NK-92 (cell line): ENCODE measurements around the gene SLC6A19.

Experiments used
- DNase-seq: peaks from one replicate; lab custom pipeline; 2025; ENCODE audit not compliant: unreplicated experiment; lab: John Stamatoyannopoulos, UW

SLC6A19 gene

DNA sequence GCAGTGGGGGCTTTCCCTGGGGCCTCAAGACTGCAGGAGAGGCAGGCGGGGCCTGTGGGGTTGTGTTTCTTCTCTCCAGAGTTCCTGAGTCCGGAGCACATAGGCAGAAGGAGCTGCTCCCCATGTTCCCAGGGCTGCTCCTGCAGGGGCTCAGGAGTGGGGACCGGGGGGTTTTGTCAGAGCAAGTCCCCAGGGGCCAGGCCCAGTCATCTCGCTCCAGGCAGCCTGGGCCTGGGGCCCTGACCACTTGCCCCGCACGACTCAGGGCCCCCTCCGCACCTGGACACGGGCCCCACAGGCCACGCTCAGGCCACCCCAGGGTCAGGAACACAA is 22.0 kb upstream of the SLC6A19 start:
- no peak for DNase-seq

DNA sequence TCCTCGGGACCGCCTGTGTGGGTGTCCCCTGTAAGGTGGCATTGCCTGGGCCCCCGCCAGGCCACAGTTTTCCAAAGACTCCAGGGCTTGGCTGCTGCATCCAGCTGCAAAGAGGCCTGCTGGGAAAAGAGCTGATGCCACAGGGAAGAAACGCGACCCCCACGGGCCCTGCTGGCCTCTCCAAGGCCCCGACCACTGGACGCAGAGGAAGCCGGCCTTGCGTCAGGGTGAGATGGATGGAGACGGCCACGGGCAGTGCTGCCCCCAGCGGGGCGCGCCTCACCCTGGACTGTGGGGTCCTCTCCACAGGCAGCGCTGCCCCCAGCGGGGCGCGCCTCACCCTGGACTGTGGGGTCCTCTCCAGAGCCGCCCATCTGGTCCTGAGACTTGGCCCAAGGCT is 21.3 kb upstream of the SLC6A19 start:
- no peak for DNase-seq

DNA sequence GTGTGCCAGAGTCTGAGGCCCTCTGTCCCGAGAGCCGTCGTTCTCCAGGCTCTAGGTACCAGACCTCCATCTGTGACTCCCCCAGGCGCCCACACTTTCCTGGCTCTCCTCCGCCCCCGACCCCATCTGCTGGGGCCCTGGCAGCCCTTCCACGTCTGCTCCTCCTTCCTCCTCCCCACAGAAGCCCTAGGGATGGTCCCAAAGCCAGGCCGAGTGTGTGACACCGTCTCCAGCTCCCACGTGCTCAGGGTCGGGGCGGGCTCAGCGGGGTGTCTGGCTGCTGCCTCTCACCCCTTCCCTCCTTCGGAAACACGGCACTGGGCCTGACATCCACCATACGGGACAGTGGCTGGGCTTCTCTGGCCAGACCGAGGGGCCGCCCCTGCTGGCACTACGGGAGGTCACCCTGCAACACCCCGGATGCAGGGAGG is 20.5 kb upstream of the SLC6A19 start:
- DNase-seq: no peak

DNA sequence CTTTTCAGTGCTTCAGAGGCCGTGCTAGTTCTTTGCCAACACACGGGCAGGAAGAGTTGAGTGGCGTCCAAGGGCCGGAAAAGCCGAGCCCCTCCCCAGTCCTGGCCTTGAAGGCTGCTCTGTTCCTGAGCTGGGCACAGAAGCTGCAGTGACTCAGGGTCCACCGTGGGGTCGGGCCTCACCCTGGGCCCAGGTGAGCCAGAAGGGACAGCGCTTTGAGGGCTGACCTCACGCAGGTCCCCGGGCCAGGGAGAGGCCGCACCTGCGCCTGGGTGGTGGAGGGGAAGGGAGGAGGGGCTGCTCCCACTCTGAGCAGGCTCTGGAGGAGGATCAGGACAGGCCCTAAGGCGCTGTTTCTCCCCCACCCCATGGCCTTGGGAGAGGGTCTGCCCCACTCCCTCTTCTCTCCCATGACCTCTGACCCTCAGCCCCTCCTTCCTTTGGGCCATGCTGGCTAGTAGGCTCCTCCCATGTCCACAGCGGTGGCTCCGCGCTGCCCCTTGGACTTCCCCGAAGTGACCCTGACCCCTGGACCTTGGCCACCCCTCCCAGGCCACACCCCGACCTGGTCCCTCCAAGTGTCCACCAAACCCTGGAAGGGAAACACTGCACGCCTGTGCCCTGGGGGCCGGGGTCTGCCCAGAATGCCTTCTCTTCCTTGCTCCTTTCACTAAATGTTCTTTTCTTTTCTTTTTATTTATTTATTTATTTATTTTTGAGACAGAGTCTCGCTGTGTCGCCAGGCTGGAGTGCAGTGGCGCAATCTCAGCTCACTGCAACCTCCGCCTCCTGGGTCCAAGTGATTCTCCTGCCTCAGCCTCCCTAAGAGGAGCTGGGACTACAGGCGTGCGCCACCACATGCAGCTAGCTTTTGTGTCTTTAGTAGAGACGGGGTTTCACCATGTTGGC is 19.7 kb upstream of the SLC6A19 start:
- no peak for DNase-seq

DNA sequence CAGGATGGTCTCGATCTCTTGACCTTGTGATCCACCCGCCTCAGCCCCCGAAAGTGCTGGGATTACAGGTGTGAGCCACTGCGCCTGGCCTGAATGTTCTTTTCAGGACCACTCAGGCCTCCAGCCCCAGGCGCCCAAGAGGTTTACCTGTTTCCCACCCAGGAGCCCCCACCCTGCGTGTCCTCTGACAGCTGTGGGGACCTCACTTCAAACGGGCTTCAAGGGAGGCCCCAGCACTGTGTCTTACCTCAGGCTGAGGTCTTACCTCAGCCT is 19.1 kb upstream of the SLC6A19 start:
- no peak for DNase-seq

DNA sequence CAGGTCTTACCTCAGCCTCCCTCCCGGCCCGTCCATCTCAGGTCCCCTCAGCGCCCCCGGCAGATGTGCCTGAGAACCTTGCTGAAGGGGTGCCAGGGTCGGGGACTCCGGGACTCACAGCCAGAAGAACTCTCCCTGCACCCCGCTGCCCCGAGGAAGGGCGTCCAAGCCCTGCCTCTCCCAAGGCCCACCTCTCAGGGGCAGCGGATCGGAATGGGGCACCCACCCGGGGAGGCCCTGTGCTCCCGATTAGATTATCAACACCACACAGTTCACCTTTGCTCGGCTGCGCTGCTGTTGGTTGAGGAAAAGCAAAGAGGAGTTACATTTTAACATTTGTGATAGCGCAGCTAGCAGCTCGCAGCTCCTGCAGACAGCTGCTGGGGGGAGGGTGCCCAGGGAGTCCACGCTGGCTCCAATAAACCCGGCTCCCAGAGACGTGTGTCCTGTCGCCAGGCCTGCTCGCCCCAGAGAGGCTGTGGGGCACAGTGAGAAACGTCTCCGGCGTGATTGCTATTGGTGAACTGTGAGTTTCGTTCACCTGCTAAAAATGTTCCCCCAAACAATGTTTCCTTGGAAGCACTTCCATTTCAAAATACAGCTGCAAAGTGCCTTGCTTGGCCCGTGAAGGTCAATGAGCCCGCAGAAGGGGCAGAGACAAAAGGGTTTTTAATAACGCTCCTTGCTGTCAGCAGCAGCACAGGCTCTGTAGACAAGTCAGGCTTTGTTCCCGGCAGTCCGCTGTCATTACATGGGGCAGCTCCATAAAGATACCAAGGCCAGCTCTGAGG is 18.6 kb upstream of the SLC6A19 start:
- DNase-seq: no peak

DNA sequence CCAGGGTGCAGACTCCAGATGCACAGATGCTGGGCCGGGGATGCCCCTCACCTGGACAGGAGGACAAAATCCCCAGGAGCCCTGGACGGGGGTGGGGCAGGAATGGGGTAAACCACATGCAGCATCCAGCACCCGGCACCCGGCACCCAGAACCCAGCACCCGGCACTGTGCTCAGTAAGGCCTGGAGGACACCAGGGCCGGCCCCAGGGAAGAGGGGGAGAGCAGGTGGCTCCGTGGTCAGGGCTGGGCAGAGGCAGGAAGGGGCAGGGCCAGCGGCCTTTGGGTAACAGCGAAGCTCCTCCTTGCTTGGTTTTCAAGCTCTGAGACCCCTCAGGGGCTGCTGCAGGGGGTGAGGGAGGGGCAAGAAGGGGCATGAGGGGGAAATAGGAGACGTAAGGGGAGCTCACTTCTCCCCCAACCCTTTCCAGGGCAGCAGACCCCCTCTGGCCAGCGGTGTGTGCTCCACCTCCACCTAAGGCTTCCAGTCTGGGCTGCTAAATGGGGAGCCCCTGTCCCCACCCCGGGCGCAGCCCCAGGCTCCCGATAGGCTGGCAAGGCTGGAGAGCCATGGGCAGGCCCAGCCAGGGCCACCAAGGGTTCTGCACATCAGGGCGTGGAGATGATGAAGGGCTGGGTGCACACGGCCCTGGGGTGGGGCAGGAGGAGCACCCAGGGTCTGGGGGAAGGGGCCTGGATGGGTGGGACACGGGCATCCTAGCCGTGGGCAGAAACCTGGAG is 17.8 kb upstream of the SLC6A19 start:
- no peak for DNase-seq

DNA sequence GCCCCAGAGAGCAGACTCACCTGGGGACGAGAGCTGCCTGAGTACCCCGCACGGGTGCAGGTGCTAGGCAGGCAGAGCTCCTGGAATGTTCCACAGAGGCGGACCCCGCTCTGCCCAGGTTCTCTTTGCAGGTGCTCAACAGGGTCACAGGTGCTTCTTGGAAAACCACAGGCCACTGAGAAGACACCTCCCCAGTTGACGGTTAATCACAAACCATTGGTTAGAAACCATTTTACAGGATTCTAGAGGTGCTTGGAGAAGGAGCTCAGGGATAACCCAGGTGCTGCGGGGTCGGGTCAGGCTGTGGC is 17.3 kb upstream of the SLC6A19 start:
- no peak for DNase-seq

DNA sequence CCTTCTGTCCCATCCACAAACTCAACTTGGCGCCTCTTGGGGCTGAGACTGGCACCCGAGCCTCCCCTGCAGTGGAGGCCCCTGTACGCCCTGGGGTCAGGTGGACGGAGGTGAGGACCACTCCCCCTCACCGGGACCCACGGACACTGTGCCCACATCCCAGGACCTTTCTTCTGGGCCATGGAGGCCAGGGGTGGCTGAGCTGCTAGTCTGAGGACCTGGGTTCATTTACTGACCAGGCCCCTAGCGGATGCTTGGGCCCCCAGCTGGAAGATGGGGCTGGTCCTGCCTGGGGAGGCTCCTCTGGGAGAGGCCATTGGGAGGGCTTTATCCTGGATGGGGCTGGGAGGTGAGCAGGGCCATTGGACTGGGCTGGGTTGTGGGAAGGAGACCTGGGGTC is 16.9 kb upstream of the SLC6A19 start:
- DNase-seq: no peak

DNA sequence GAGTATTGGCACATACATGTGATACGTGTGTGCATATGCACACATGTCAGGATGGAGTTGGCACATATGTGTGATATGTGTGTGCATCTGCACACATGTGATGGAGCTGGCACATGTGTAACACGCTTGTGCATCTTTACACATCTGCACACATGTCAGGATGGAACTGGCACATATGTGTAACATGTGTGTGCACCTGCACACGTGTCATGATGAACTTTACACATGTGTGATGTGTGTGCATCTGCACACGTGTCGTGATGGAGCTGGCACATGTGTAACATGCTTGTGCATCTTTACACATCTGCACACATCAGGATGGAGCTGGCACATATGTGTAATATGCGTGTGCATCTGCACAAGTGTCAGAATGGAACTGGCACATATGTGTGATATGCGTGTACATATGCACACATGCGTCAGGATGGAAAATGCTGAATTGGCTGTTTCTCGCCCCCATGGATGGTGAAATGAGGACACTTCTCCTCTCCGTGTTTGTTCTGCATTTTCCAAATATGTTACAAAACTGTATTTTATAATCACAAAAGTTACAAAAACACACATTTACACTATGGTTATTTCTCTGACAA is 16.3 kb upstream of the SLC6A19 start:
- no peak for DNase-seq

DNA sequence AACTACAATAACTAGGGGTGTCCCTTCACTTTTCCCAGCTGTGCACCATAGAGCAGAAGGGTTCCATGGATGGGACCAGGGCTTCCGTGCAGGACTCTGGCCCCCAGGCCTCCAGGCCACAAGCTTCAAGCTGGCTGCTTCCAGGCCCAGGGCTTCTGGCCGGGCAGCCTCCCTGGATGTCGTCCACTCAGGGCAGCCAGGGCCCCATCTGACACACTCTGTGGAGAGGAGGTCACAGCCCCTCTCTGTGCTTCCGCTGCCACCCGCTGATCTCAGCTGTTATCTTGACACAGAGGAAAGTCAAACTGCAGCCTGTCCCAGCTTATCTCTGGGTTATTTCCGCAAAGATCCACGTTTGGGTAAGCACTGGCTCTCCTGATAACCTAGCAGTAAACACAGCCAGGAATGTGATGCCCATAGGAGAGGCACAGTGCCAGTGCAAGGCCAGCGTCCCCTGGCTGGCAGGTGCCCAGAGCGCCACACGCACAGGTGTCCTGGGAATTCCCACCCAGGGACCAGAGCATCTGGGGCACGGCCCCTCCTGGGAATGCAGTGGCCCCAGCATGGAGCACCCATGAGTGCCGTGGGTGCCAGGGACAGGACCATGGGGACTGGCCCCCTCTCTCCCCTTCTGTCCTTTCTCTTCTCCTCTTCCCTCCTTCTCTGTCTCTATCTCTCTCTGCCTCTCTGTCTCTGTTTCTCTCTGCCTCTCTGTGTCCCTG is 15.6 kb upstream of the SLC6A19 start:
- no peak for DNase-seq

DNA sequence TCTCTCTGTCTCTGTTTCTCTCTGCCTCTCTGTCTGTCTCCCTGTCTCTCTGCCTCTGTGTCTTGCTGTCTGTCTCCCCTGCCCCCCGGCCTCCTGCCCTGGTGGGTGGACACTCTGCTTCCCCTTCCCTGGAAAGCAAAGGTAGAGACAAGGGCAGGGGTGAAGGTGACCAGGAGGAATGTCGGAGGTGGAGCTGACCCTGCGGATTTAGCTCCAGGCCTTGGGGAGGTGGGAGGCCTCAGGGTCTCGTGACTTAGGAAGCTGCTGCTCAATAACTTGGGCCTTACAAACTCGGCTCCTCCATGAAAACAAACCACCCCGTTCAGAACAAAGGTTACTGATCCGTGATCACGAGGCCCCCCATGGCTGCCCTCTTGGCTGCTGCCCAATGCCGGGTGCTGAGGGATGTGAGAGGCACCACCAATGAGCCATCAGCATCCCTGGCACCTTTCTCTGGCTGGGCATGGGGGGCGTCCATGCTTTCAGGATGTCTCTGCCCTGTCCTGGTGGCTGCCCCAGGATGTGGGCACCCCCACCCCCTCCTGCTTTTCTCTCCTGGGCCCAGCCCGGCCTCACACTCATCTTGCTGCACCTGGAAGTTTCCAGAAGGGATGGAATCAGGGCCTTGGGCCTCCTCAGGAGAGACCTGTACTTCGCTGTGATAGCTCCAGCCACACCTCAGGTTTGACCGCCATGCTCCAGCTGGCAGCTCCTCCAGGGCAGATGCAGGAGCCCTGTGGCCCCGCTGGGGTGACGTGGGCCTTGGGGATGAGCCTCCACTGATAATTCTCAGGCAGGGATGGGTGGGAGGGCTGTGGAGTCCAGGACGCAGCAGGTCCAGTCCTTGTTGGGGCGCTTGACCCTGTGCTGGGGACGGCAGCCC is 14.8 kb upstream of the SLC6A19 start:
- DNase-seq: no peak

DNA sequence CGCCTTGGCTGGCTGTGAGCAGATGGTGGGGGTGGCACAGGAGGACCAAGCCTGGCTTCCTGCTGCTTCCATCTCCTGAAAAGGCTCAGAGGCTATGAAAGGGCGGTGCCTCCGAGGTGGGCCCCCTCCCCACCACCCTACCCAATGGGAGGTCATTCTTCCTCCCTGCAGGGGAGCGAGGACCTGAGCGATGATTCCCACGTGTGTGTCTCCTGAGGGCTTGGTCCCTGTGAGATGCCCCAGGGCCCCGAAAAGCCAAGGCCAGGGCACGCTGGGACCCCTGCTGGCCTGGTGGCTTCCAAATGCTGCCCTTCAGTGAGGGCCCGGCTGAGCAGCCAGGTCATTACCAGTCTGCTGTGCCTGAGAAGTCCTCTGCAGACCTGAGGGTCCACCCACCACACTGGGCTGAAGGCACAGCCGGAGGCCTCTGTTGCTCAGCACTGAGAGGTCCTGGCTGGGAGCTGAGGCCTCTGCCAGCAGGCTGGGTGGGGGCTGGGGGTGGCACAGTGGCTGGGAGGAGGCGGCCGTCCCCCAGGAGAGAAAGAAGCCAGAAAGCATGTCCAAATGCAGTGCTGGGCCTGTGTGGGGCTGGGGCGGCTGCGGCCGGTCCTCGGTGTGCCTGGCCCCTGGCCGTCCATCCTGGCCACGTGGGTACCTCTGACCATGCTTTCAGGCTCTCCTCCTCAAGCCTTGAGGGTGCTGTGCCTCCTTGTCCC is 14.0 kb upstream of the SLC6A19 start:
- no peak for DNase-seq

DNA sequence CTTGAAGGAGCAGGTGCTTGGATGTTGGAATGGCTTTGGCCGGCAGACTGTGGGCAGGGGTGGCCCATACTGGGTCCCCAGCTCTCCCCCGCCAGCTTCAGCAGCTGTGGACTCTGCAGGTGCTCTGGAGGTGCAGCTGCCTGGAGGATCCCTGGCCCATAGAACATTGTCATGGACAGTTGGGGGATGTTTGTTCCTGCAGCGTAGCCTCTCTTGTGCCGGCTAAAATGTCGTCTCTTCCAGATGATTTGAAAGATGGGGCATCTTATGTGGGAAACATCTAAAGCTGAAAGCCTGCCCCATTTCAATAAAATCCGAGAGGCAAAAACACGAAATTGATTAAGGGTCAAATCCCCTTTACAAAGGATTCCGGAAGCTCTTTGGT is 13.5 kb upstream of the SLC6A19 start:
- no peak for DNase-seq

DNA sequence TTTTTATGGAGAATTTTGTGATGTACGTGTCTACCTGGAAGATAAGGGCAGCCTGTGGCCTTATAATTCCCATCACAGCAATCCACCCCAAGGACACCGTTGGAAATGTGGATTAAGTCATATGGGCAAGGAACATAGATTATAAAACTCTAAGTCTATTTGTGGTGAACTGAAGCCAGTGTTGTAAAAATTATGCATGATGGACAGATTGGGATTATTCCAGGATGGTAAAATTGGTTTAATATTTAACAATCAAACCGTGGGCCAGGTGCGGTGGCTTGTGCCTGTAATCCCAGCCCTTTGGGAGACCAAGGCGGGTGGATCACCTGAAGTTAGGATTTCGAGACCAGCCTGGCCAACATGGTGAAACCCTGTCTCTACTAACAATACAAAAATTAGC is 12.9 kb upstream of the SLC6A19 start:
- no peak for DNase-seq

DNA sequence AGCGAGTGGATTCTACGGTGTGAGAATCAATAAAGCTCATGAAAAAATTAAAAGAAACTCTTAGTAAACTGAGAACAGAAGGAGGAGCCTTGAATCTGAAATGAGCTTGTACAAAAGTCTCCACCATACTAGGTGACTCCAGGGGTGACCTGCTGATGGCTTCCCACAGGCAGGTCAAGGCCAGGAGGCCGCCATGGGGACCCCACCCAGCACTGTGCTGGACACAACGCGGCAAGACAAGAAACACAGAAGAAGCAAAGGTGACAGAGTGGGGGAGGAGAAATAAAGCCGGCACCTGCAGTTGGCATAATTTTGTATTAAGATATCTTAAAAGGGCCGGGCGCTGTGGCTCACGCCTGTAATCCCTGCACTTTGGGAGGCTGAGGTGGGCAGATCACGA is 12.1 kb upstream of the SLC6A19 start:
- no peak for DNase-seq

DNA sequence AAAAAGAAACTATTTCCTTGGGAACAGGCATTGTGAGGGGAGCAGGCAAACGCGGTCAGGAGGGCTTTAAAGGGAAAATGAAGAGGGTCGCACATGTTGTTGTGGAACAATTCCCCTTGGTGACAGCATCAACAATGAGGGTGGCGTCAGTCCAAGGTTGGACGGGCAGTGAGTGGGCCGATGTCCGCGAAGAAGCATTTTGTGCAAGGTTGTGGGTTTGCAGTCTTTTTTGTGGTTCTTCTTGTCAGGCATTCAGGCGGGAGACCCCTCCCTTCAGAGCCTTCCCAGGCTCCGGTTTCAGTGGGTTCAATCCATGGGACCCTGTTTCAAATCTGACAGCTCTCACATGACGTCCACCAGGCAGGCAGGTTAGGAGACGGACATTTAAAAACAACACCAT is 11.1 kb upstream of the SLC6A19 start:
- no peak for DNase-seq

DNA sequence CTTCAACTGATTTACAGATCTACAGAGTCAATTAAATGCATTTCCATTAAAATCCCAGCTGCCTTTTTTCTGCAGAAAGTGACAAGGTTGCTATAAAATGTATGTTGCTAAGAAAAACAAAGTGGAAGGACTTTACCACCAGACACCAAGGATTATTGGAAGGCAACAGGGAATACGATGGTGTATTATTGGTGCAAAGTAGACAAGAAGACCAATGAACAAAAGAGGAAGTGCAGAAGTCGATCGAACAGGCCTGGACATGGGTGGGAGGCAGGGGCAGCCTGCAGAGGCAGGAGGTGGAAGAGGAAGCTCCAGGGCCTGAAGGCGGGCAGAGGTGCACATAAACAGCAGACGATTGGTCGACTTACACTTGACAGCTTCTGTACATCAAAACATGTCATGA is 10.6 kb upstream of the SLC6A19 start:
- DNase-seq: no peak

DNA sequence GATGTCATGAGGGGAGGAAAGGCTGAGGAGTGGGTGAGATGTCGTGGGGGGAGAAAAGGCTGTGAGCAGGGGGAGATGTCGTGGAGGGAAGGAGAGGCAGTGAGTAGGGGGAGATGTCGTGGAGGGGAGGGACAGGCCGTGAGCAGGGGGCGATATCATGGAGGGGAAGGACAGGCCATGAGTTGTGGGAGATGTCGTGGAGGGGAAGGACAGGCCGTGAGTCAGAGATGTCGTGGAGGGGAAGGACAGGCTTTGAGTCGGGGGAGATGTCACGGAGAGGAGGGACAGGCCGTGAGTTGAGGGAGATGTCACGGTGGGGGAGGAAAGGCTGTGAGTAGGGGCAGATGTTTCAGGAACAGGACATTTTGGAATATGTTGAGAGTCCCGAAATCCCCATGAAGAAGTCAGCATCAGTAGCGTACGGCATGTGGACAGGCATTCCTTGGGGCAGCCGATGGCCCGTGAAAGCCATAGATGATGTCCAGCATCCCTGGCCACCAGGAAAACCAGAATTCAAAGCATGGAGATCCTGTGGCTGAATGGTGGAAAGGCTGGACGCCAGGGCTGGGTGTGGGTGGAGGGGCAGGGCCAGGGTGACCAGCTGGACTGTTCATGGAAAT is 8.3 kb upstream of the SLC6A19 start:
- DNase-seq: no peak
